ENCODE results near the gene TMC8.
A peak's percentile ranks its signal among the peaks of the same experiment; 100 is the strongest.

TMC8 gene

DNA sequence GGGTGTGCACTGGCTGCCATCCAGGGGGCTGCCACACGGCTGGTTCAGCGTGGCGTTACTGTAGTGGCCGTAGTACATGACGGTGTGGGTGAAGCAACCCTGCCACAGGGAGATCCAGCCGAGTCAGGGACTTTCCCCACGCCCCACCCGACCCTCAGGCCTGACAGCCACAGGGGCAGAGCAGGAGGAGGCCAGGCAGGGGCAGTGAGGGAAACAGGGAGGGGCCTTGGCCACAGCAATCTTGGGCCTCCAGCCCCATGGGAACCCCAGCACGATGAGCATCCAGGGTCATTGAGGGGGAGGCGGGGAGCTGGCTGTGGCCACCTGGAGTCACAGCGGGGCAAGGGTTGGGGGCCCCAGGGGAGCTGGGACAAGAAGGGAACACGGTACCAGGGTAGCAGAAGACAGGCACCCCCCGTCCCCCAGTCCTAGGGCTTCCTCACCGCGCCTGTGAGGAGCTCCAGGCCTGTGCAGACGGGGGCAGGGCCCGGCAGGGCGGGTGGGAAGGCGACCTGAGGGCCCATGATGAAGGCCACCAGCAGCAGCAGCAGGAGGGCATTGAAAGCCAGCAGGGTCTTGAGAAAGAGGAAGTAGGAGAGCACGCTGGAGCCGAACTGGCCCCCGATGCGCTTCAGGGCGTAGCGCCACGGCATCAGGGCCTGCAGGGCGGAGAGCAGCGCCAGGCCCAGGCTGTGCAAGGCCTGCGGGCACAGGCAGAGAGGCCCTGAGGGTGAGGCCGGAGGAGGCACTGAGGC lies 6.3 kb upstream of the TMC8 start:
- FAIRE-seq = no peak

GRCh38 chr17:78124836-78125137 lies 5.8 kb upstream of the TMC8 start:
- FAIRE-seq (no peak), DNase-seq (ENCODE audit: low spot score) (no peak)

More for the DNA sequence above, 6.3 kb upstream of the TMC8 start:
- DNase-seq (ENCODE audit: low spot score) = no peak

DNA sequence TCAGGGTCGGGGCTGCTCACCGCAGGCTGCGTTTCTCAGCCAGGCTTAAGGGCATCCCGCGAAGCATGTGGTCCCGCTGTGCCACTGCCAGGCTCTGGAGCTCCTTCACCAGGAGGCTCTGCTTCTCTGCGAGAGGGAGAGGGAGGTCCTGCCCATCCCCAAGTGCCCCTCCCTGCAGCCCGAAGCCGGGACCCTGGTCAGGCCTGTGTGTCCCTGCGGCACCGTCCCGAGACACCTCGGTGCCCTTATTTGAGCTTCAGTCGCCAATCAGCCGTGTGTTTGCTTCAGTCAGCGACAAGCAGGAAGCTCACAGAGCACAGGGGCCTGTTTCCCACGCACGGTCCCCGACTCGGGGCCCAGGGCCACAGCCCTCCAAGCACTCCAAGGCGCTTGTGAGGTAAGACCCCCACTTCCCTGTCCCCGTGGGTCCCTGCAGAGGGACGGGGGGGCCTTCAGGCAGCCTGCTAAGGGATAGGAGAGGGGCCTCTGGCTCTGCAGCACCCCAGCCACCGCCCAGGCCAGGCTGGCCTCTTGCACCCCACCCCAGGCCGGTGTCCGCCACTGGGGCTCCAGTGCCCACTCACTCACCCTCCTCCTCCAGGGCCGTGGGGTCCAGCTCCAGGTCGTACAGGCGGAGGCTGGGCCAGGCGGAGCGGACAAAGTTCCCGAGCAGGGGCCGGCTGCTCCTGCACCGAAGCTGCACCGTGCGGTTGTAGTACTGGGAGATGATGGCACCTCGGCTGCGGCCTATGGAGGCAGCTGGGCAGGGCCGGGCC lies 5.2 kb upstream of the TMC8 start:
- no peak for DNase-seq (ENCODE audit: low spot score)
- FAIRE-seq = no peak

DNA sequence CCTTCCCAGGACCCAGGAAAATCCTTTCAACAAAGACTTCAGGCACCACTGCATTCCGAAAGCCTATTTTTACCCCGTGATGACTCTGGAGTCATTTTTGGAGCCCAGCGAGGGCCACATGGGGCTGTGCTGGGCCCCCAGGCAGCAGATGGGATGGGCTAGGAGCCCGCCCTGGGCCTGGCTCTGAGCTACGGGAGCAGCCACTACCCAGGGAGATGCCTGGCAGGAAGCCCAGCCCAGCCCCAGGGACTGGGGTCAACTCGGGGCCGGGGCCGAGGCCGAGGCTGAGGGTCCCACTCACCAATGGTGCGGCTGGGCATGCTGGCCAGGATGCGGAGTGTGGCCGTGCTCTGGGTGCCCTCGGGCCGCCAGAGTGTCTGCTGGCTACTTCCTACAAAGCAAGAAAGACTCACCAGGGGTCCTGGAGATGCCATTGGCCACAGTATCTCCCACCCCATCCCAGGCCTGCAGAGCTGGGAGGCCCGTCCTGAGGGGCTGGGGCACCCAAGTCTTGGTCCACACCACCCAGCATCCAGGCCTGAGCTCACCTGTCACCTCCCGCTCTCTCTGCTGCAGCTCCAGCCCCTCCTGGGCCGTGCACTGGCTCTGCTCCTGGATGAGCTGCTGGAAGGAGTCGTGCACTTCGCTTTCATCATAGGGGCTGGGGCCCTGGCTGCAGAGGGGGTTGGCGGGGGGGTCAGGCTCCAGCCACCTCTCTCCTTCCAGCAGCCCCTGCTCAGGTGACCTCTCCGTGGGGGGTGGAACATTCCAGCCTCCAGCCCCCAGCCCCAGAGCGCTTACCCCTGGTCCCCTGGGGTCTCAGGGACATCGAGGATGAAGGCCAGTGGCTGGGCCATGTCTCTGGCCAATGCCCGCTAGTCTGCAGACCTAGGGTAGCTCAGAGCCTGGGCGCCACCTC lies 4.3 kb upstream of the TMC8 start:
- no peak for DNase-seq (ENCODE audit: low spot score)
- FAIRE-seq = no peak

DNA sequence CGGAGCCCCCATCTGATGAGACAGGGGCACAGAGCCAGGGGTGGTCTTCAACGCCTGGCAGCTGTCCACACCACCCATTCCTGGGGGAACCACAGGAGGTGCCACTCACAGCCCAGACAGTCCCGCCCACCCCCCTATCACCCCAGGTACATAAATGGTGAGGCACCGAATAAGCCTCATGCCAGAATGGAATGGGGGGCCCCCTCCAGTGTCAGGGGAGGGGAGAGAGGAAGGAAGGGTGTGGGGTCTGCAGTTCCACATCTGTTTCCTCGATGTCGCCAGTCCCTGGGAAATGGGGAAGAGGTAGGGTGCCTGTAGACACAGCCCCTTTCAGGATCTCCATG lies 3.7 kb upstream of the TMC8 start:
- FAIRE-seq (no peak), DNase-seq (ENCODE audit: low spot score) (no peak)

- no peak for DNase-seq (ENCODE audit: low spot score)
- FAIRE-seq = no peak
Measured at GRCh38 chr17:78127239-78127887, 3.2 kb upstream of the TMC8 start.

- DNase-seq (ENCODE audit: low spot score) (peak; percentile 58), FAIRE-seq (no peak)
Measured at GRCh38 chr17:78127888-78128550, 2.6 kb upstream of the TMC8 start.

- peak; percentile 94 for FAIRE-seq
- peak; percentile 93 for DNase-seq (ENCODE audit: low spot score)
Measured at GRCh38 chr17:78128551-78129350, 1.8 kb upstream of the TMC8 start, which contains the start of gene TMC6. TMC6 (minus strand) TSS chr17:78128755; CDS start chr17:78126832, 1,923 bp downstream.

DNA sequence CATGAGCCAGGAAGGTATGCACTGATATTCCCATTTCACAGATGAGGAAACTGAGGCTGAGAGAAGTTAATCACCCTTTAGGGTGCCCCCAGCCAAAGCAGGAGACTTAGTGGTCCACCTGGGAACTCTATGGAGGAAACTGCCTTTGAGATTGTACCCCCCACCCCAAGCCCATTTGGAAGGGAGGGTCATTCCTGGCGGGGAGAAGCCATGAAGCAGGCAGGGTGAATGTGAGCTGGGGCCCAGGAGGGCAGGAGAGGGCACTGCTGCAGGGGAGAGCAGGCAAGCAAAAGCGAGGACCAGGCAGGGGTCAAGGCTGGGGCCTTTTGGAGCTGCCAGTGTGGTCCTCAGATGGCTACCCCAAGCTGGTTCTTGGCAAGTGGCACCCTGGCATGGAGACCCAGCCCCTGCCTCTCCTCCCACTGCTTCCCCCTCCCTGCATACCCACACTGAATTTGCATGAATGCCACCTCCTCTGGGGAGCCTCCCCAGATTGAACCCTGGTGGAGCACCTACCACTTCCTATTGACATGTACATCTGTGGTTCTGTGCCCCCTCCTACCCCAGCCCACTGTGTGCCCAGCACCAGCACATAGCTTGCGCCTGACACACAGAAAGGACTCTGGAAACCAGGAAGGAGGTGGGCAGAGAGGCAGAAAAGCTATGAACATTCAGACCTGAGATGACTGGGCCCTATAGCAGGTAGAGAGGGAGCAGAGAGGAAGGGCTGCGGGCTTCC lies 1.1 kb upstream of the TMC8 start:
- no peak for FAIRE-seq
- no peak for DNase-seq (ENCODE audit: low spot score)

DNA sequence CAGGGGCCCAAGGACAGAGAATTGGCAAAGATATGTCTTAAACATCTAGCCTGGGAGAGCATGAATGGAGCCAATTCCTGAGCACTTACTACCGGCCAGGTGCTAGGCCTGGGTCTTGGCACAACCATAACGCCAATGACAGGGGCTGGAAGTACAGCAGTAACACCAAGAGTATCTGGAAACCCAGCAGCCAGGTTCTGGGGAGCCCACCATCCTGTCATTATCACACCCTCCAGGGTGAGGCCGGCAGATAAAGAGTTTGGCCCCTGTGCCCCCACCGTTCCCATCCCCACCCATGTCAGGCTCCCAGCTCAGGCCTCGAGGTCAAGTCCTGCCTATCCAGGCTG lies 508 bp upstream of the TMC8 start:
- DNase-seq (ENCODE audit: low spot score) (no peak), FAIRE-seq (no peak)

- FAIRE-seq (no peak), DNase-seq (ENCODE audit: low spot score) (no peak)
Measured at GRCh38 chr17:78131172-78132083, 857 bp downstream of the TMC8 start.

- FAIRE-seq = no peak
- DNase-seq (ENCODE audit: low spot score) = no peak
Measured at GRCh38 chr17:78132084-78132676, 1.6 kb downstream of the TMC8 start.

DNA sequence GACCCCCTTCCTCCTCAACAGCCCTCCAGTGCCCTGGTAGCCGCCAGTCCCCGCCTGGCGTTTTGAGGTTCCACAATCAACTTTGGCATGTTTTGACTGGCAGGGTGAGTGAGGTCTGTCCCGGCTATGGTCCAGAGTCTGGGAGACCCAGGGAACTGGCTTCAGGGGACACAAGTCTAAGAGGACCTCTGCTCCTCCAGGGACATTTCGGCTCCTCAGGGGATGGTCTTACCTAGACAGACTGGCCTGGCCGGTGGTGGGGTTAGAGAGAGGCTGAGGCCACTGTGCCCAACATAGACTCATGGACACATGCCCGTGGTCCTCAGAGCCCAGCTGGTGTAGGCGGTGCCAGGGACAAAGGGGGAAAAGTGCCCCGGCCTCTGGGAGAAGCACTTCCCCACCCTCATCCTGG lies 2.2 kb downstream of the TMC8 start:
- no peak for FAIRE-seq
- DNase-seq (ENCODE audit: low spot score) = no peak

DNA sequence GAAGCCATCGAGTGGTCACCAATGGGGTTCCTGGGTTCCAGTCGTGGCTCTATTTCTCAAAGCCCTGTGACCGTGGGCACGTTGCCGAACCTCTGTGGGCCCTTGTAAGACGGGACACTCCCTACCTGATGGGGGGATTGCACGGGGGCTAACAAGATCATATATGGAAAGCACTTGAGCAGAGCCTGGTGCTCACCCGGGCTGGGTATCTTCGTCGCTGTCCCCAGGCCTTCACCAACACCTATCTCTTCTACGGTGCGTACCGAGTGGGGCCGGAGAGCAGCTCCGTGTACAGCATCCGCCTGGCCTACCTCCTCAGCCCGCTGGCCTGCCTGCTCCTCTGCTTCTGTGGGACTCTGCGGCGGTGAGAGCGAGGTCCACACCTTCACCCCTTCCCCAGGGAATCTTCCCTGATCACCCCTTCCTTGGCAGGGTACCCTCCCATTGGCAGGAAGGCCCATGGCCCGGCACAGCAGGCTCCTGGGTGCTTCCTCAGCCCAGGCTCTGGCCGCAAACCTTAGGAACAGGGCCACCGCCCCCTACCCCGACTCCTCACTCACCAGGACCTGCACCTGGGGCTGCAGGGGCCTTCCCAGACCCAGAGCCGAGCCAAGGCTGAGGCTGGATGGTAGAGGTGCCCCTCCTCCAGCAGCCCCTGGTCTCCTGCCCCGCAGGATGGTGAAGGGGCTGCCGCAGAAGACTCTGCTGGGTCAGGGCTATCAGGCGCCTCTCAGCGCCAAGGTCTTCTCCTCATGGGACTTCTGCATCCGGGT lies 2.8 kb downstream of the TMC8 start:
- FAIRE-seq = no peak
- no peak for DNase-seq (ENCODE audit: low spot score)

- peak; percentile 52 for FAIRE-seq
- no peak for DNase-seq (ENCODE audit: low spot score)
Measured at GRCh38 chr17:78133971-78134898, 3.7 kb downstream of the TMC8 start.

DNA sequence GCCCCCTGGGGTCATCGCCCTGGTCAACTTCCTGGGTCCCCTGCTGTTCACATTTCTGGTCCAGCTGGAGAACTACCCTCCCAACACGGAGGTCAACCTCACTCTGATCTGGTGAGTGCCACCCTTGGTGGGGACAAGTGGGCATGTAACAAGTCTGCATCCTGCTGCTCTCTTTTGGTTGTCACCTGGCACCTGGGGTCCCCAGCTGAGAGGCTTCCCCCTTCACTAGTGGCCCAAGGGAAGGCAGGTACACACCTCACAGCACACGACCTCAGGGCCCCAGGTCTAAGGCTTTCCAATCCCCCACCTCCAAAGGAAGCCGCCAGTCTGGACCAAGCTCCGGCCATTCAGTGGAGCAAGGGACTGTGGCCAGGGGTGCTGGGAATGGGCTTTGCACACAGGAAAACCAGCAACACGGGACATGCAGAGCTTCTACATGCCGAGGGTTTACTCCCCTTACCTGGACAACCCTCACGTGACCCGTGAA lies 4.4 kb downstream of the TMC8 start:
- FAIRE-seq (no peak), DNase-seq (ENCODE audit: low spot score) (no peak)
